ENCODE data around the gene NUDT14. TPM values are rescaled to one million over a fixed set of nuclear protein-coding genes. Genes with fewer than 3 reads are reported as not detected.

Gene NUDT14
- polyA plus RNA-seq, 1 donor from 2014 or later = 55.0 TPM

- Histone ChIP-seq H3K9me2 (ENCODE audit: insufficient read depth, low read length) (no peaks in the 10 kb centered on the region), H3K36me3 (ENCODE audit: insufficient read depth, low read length) (no peaks in the 10 kb centered on the region), H3K9me3 (ENCODE audit: low read length) (no peaks in the 10 kb centered on the region), H3K4me3 (ENCODE audit: low read length) (no peak overlapping the region), H3K27me3 (ENCODE audit: insufficient read depth, low read depth, low read length) (peaks cover 5% of the 10 kb centered on the region), H4K20me1 (ENCODE audit: insufficient read depth) (no peaks in the 10 kb centered on the region), H2AFZ (ENCODE audit: low read depth, low read length) (no peak overlapping the region), H3K9ac (ENCODE audit: low read length) (no peak overlapping the region), H3F3A (ENCODE audit: insufficient read depth, low read length, poor library complexity, severe bottlenecking) (no peaks in the 10 kb centered on the region), H3K79me2 (replicated peaks; ENCODE audit: insufficient read depth, low read length) (no peaks in the 10 kb centered on the region), H3K4me2 (ENCODE audit: low read length) (no peak overlapping the region), H3K27ac (ENCODE audit: low read length) (no peak overlapping the region)
- no peak for TF ChIP-seq EZH2 (IDR thresholded peaks at IDR 0.05; ENCODE audit: borderline replicate concordance, insufficient read depth, low read length, poor library complexity, severe bottlenecking)
- TF ChIP-seq REST (IDR thresholded peaks at IDR 0.05; ENCODE audit: borderline replicate concordance) = no peak
- TF ChIP-seq CTCF (IDR thresholded peaks at IDR 0.05; ENCODE audit: poor library complexity, severe bottlenecking) = no peak
- no peak for TF ChIP-seq POLR2AphosphoS5 (IDR thresholded peaks at IDR 0.05)
- TF ChIP-seq EP300 (conservative IDR thresholded peaks at IDR 0.05; ENCODE audit: poor library complexity, severe bottlenecking) = no peak
- TF ChIP-seq RAD21 (conservative IDR thresholded peaks at IDR 0.05) = no peak
Observed at GRCh38 chr14:105162669-105162979, 18.5 kb downstream of the NUDT14 start.

GRCh38 chr14:105161964-105162668, 19.0 kb downstream of the NUDT14 start:
- no peak overlapping the region for H2AFZ ChIP-seq (ENCODE audit: low read depth, low read length)
- H3F3A ChIP-seq (ENCODE audit: insufficient read depth, low read length, poor library complexity, severe bottlenecking) = no peaks in the 10 kb centered on the region
- no peaks in the 10 kb centered on the region for H3K9me2 ChIP-seq (ENCODE audit: insufficient read depth, low read length)
- TF ChIP-seq MXI1 (conservative IDR thresholded peaks at IDR 0.05; ENCODE audit: poor library complexity, severe bottlenecking) (no peak), TAF1 (IDR thresholded peaks at IDR 0.05; ENCODE audit: low read depth) (no peak), EZH2 (IDR thresholded peaks at IDR 0.05; ENCODE audit: borderline replicate concordance, insufficient read depth, low read length, poor library complexity, severe bottlenecking) (no peak), REST (IDR thresholded peaks at IDR 0.05; ENCODE audit: borderline replicate concordance) (no peak), EP300 (conservative IDR thresholded peaks at IDR 0.05; ENCODE audit: poor library complexity, severe bottlenecking) (no peak), SMC3 (conservative IDR thresholded peaks at IDR 0.05; ENCODE audit: poor library complexity) (no peak), RAD21 (conservative IDR thresholded peaks at IDR 0.05) (no peak), CTCF (IDR thresholded peaks at IDR 0.05; ENCODE audit: poor library complexity, severe bottlenecking) (no peak)
- no peak overlapping the region for H3K9ac ChIP-seq (ENCODE audit: low read length)
- no peak overlapping the region for H3K27ac ChIP-seq (ENCODE audit: low read length)
- no peak overlapping the region for H3K4me3 ChIP-seq (ENCODE audit: low read length)
- H3K9me3 ChIP-seq (ENCODE audit: low read length) = no peaks in the 10 kb centered on the region
- H3K27me3 ChIP-seq (ENCODE audit: insufficient read depth, low read depth, low read length) = peaks cover 5% of the 10 kb centered on the region
- H3K36me3 ChIP-seq (ENCODE audit: insufficient read depth, low read length) = no peaks in the 10 kb centered on the region
- no peak overlapping the region for H3K4me2 ChIP-seq (ENCODE audit: low read length)
- H3K79me2 ChIP-seq (replicated peaks; ENCODE audit: insufficient read depth, low read length) = no peaks in the 10 kb centered on the region
- no peaks in the 10 kb centered on the region for H4K20me1 ChIP-seq (ENCODE audit: insufficient read depth)

Data from neural cell (in vitro differentiated cells).